ENCODE results near the gene CAPS2. TPM values are rescaled to one million over a fixed set of nuclear protein-coding genes. Genes with fewer than 3 reads are reported as not detected.

CAPS2 gene
- 7.4 and 10.4 TPM in 2 replicates for total RNA-seq

GRCh38 chr12:75329918-75330826 lies at the start of gene CAPS2:
Gene CAPS2 (minus strand): TSS chr12:75330324. CDS start chr12:75326498, 3,826 bp downstream.

GRCh38 chr12:75334384-75335030 lies 4.4 kb upstream of the CAPS2 start, which contains the start of gene GLIPR1L1:
Gene GLIPR1L1 (plus strand): TSS chr12:75334670. CDS start chr12:75334729, 59 bp downstream.

Other genes starting within 250 kb of the CAPS2 start
- not detected in 2 replicates for gene KCNC2, start 120.5 kb downstream of the CAPS2 start, total RNA-seq
- gene GLIPR1L1, start 4.3 kb upstream of the CAPS2 start, total RNA-seq, result not detected in 2 replicates
- 0.46 and 1.7 TPM in 2 replicates for gene GLIPR1L2, start 60.8 kb upstream of the CAPS2 start, total RNA-seq
- 185 and 193 TPM in 2 replicates for gene GLIPR1, start 150.4 kb upstream of the CAPS2 start, total RNA-seq
- 33.5 and 40.3 TPM in 2 replicates for gene KRR1, start 181.3 kb upstream of the CAPS2 start, total RNA-seq

All from smooth muscle cell of the pulmonary artery (primary cell).